GM12865 (cell line): ENCODE measurements around the gene SYT1.

Experiments used
- DNase-seq: peaks from one replicate; pipeline ENCODE4 v3.0.0; 2010; ENCODE audit warnings: low read depth
- H3K4me3 ChIP-seq: 2 replicates; pipeline ENCODE4 v1.5.1; 2011; ENCODE audit warnings: mild to moderate bottlenecking, low read depth, low read length, control low read depth
- CTCF ChIP-seq: IDR thresholded peaks from 2 replicates; pipeline ENCODE4 v1.5.1; 2011; ENCODE audit warnings: low read length, control low read depth, low read depth, inconsistent platforms; ENCODE audit not compliant: insufficient read depth; ENCODE audit errors: missing control alignments

Gene SYT1

GRCh38 chr12:79482323-79482722, 617.7 kb downstream of the SYT1 start:
- TF ChIP-seq CTCF: no peak

GRCh38 chr12:79482921-79483320, 618.3 kb downstream of the SYT1 start:
- TF ChIP-seq CTCF: no peak
- no peak for DNase-seq
- H3K4me3 ChIP-seq: no peak overlapping the region

More at GRCh38 chr12:79482323-79482722, 617.7 kb downstream of the SYT1 start:
- DNase-seq: no peak
- no peak overlapping the region for H3K4me3 ChIP-seq

GRCh38 chr12:79486154-79486553, 621.6 kb downstream of the SYT1 start:
- no peak overlapping the region for H3K4me3 ChIP-seq
- TF ChIP-seq CTCF: no peak
- no peak for DNase-seq

GRCh38 chr12:79487386-79488110, 623.0 kb downstream of the SYT1 start:
- no peak overlapping the region for H3K4me3 ChIP-seq
- DNase-seq: no peak
- TF ChIP-seq CTCF: no peak
